B cell (primary cell): ENCODE data around the gene AUTS2.

Experiments used
- EZH2 ChIP-seq: IDR thresholded peaks from 2 replicates; pipeline ENCODE4 v1.6.1; 2012; ENCODE audit warnings: borderline replicate concordance, low read depth, mild to moderate bottlenecking, moderate library complexity, low read length; ENCODE audit not compliant: insufficient read depth, poor library complexity, severe bottlenecking
- TF ChIP-seq, protein P1 (sequence below): fragments of 200-600 bp; IDR thresholded peaks from one replicate; pipeline ENCODE4 v1.8.0; 2022; ENCODE audit warnings: antibody characterized with exemption, mild to moderate bottlenecking

GRCh38 chr7:70325509-70326101 lies 727.3 kb downstream of the AUTS2 start:
- TF ChIP-seq, protein P1, sequence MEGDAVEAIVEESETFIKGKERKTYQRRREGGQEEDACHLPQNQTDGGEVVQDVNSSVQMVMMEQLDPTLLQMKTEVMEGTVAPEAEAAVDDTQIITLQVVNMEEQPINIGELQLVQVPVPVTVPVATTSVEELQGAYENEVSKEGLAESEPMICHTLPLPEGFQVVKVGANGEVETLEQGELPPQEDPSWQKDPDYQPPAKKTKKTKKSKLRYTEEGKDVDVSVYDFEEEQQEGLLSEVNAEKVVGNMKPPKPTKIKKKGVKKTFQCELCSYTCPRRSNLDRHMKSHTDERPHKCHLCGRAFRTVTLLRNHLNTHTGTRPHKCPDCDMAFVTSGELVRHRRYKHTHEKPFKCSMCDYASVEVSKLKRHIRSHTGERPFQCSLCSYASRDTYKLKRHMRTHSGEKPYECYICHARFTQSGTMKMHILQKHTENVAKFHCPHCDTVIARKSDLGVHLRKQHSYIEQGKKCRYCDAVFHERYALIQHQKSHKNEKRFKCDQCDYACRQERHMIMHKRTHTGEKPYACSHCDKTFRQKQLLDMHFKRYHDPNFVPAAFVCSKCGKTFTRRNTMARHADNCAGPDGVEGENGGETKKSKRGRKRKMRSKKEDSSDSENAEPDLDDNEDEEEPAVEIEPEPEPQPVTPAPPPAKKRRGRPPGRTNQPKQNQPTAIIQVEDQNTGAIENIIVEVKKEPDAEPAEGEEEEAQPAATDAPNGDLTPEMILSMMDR = no peak
- TF ChIP-seq EZH2 = no peak
